Measurements from ENCODE around the gene AGBL3. TPM values are rescaled to one million over a fixed set of nuclear protein-coding genes. Genes with fewer than 3 reads are reported as not detected.

AGBL3 gene
- polyA plus RNA-seq: 1.3 TPM

DNA sequence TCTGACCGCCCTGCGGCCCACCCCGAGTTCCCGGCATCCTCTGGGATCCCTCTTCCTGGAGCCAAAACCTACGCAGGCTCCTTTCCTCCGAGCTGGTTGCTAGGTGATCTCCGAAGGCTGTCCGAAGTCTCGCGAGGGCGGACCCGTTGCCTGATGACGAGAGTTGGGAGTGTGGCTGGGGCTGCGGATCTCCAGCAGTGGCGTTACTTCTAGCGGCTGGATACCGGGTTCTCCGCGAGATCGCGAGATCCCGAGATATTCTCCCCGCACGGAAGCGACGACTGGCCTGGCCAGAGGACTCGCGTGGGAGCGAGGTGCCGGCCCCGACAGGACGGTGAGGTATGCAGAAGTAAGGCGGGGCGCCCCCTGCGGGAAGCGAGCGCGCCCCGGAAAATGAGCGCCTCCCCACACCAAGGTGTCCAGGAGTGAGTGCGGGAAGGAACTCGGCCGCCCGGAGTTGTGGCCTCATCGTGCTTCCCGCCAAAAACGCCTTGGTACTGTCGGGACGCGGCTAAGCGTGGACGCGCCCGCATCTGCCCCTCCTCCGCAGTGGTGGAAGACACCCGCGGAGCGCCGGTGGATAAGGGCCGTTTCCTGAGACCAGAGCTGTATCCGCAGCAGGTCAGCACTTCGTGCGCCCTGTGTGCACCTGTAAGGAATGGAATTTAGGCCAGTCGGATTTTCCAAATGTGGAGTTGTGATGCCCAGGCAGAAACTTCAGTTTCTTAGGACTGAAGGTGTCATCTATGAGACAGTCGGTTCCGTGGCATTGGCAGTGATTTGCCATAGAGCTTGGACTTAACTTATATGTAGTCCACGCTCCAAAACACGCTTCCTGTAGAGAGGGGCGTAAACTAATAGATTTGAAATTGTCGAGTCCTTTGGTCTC, at the start of gene AGBL3:
Gene AGBL3 (plus strand): TSS at position 146 of the 889 bp plus-strand sequence. CDS start 1,426 bp downstream, outside the sequence.
- Mint-ChIP-seq H3K27me3 (no peaks in the 10 kb centered on the region), H3K9me3 (no peaks in the 10 kb centered on the region), H3K4me3 (peak within 1 kb of the TSS; percentile 95 to 99 (median 97)), H3K27ac (peak within 1 kb of the TSS; percentile 83 to 99 (median 96)), H3K4me1 (peaks cover 18 to 22% (median 20%) of the 10 kb centered on the region in 3 donors), H3K36me3 (peaks cover 1% of the 10 kb centered on the region)

DNA sequence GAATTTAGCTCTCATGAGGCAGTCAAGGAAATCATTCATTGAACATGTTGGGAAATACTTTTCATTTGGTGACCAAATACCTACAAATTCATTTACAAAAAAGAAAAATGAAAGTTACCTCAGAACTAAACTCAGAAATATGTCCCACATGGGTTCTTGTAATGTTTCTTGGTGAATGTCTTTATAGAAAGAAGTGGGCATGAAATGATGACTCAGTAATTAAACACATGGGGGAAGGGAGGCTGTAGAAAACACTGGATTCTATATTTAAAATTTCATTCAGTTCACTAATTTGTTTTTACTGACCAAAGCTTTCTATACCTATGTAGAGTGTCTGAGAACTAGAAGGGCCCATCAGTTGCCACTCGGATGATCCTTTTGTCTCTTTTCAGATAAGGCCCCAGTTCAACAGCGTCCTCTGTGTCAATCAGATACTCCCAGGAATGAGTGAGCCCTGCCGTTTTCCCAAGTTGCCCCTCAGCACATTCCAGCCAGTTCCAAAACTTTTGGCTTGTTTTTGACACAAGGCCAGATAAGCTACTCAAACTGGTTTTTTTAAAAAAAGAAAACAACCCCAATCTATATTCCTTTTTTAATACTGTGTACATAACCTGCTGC, 49.3 kb upstream of the AGBL3 start:
- Mint-ChIP-seq H3K27ac (no peak overlapping the region), H3K36me3 (peaks cover 2% of the 10 kb centered on the region), H3K4me1 (peaks cover 12 to 25% (median 13%) of the 10 kb centered on the region in 3 donors), H3K4me3 (peak overlapping the region in 1 of 4 donors; percentile 23), H3K27me3 (peaks cover 3% of the 10 kb centered on the region), H3K9me3 (peaks cover 0 to 3% (median 0%) of the 10 kb centered on the region in 3 donors)

DNA sequence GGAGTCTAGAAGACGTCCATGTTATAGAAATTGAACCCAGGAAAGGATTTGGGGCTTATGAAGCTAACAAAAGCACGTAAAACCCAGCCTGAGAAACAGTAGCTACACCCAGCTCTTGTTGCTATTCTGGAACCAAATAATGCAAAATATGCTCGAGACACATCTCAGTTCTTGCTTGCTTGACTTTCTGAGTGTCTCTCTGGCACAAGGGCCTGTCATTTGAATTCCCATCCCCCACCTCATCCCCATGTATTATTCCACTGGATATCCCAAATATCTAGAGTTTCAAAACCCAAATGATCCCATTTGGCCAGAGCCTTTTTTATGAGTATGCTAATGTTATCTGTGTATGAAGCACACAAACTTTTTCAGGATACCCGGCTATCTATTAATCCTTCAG, 48.2 kb upstream of the AGBL3 start:
- H3K27me3 Mint-ChIP-seq: peaks cover 2% of the 10 kb centered on the region
- H3K36me3 Mint-ChIP-seq: peaks cover 2% of the 10 kb centered on the region
- peaks cover 2 to 14% (median 6%) of the 10 kb centered on the region in 3 donors for H3K4me1 Mint-ChIP-seq
- H3K27ac Mint-ChIP-seq: no peak overlapping the region
- H3K4me3 Mint-ChIP-seq: no peak overlapping the region
- H3K9me3 Mint-ChIP-seq: no peaks in the 10 kb centered on the region

DNA sequence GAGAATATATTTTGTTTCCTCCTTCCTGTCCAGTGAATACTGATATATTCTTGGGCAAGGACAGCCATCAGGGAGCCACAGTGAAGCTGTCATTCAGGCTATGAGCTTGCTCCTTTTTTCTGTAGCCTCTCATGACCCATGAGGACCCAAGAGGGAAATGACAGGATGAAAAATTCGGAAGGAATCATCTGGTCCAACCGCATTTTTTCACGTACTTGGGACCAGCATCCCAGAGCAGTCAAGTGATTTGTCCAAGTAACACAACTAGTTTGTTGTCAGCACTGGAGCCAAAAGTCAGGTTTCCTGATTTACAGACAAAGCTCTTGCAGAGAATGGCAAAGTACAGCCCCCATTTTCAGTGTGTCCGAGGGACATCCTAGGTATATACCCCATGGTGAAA, 47.2 kb upstream of the AGBL3 start:
- H3K9me3 Mint-ChIP-seq: no peaks in the 10 kb centered on the region
- H3K4me1 Mint-ChIP-seq: peaks cover 0 to 8% (median 0%) of the 10 kb centered on the region in 3 donors
- H3K27me3 Mint-ChIP-seq: no peaks in the 10 kb centered on the region
- H3K36me3 Mint-ChIP-seq: peaks cover 3% of the 10 kb centered on the region
- no peak overlapping the region for H3K27ac Mint-ChIP-seq
- no peak overlapping the region for H3K4me3 Mint-ChIP-seq

DNA sequence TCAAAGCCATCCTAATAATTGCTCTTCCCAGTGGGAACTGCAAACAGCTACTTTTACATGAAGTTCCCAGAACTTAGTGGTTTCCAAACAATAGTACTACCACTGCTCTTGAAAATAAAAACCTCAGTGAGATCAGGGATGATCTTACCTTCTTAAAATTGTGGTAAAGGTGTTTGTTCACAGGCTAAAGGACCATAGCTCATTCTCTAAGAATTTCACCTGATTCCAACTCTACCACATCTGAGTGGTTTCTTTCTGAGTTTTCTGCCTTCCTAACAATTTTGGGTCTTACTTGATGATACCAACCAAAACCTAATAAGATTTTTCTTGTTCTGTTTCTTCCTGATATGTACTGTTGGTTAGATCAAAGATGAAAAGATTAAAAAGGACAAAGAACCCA, 45.6 kb upstream of the AGBL3 start:
- H3K27ac Mint-ChIP-seq: no peak overlapping the region
- no peaks in the 10 kb centered on the region for H3K9me3 Mint-ChIP-seq
- peaks cover 3% of the 10 kb centered on the region for H3K36me3 Mint-ChIP-seq
- H3K4me3 Mint-ChIP-seq: no peak overlapping the region
- no peaks in the 10 kb centered on the region for H3K27me3 Mint-ChIP-seq
- H3K4me1 Mint-ChIP-seq: peaks cover 0 to 6% (median 0%) of the 10 kb centered on the region in 3 donors

DNA sequence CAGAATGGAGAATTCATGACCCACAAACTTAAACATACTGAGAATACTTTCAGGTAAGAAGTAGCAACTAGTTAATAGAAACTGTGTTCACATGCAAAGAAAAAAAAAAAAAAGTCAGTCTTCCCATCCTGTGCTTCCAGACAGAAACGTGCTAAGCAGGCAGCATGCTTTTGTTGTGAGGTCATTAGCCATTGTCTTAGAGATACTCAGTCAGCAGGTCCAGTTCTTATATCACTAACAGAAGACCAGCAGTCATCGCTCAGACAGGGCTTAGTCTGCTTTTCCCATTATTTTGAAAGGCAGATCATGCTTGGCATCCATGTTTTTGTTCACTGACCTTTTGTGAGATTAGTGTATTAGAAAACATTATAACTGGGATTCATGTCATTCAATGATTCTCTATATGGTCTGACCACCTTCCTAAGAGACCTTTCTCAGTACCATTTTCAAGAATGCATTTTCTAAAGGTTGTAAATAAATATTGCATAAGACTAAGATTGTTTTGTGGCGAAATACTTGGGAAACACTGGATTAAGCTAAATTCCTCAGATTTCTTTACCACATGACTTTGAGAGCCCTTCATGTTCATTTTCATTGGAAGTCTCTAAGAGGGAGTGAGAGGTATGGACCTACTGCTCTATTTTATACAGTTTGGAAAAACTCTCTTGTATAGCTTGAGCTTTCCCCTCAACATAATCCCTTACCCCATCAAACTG, 45.0 kb upstream of the AGBL3 start:
- H3K27ac Mint-ChIP-seq: no peak overlapping the region
- H3K36me3 Mint-ChIP-seq: peaks cover 3% of the 10 kb centered on the region
- no peaks in the 10 kb centered on the region for H3K9me3 Mint-ChIP-seq
- H3K4me1 Mint-ChIP-seq: peaks cover 0 to 7% (median 0%) of the 10 kb centered on the region in 3 donors
- H3K4me3 Mint-ChIP-seq: no peak overlapping the region
- H3K27me3 Mint-ChIP-seq: no peaks in the 10 kb centered on the region

DNA sequence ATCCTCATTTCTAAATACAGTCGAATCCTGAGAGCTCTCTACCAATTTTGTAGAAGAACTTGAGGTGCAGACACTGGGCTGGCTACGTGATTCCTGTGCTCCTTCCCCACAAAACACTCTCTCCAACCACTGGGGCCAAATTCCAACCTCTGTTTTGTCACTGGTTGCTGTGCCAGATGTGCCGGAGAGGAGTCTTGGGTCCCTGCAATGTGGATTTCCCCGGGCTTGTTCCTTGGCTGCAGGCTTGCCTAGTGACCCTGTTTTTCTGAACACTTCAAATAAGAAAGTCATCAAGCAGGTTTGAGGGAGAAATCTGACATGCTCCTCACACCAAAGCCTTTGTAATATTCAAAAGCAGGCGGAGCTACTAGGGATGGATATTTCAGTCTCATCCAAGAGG, 44.4 kb upstream of the AGBL3 start:
- H3K9me3 Mint-ChIP-seq: no peaks in the 10 kb centered on the region
- peaks cover 3% of the 10 kb centered on the region for H3K36me3 Mint-ChIP-seq
- H3K4me3 Mint-ChIP-seq: no peak overlapping the region
- H3K4me1 Mint-ChIP-seq: peaks cover 0 to 7% (median 0%) of the 10 kb centered on the region in 3 donors
- no peak overlapping the region for H3K27ac Mint-ChIP-seq
- no peaks in the 10 kb centered on the region for H3K27me3 Mint-ChIP-seq

DNA sequence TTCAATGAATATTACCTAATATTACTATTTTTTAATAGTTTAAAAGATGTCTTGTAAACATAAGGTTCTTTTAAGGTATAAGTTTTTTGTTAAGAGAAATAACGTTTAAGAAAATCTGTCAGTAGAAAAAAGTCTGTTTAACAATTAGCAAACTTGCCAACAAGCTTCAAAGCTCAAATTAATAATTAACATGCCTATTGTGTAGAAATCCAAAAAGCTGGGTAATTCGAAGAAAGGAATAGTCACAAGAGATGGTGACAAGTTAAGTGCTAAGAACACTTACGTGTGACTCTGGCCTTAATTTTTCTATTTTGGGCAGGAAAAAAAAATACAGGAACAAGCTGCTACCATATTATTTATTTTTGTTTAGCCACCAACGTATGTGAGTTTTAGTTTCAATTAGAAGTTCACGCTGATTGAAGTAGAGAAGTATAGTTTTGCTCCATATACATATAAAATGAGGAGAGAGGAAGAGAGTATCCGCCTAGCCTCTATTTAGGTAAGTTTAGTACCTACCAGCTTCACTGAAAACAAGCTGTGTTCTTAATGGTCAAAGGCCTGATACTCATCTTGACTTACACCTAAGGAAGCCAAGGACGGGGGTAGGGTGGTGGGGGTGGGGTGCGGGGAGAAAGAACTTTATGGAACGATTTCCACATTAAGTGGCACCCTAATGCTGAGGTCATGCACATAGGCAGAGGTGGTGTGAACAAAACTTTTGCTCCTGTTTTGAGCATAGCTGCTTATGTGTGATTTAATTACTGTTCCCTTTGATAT, 43.4 kb upstream of the AGBL3 start:
- peaks cover 3% of the 10 kb centered on the region for H3K36me3 Mint-ChIP-seq
- no peak overlapping the region for H3K27ac Mint-ChIP-seq
- H3K27me3 Mint-ChIP-seq: no peaks in the 10 kb centered on the region
- no peak overlapping the region for H3K4me3 Mint-ChIP-seq
- peaks cover 0 to 4% (median 0%) of the 10 kb centered on the region in 3 donors for H3K4me1 Mint-ChIP-seq
- no peaks in the 10 kb centered on the region for H3K9me3 Mint-ChIP-seq

DNA sequence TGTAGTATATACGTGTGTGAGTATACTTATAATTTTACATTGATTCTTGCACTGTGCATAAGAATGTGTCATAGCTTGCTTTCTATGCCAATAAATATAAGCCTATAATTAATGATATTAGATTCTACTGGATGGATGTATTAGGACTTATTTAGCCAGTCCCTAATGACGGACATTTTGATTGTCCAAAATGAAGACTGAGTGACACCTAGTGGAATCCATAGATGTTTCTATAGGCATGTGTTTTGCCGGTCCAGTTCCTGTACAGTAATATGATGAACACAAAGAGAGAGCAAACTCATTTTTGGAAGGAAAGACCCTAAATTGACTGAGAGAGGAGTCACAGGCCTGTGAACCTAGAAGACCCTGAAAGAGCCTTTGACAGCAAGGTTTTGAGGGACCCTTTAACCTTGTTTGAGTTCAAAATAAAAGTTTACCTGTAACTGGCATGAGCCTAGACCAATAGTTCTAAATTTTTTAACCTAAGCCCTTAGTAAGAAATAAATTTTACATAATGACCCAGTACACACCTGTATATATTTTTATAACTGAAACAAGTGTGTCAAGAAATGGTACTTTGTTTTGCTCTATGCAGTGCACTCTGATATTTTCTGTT, 42.4 kb upstream of the AGBL3 start:
- H3K27ac Mint-ChIP-seq: no peak overlapping the region
- no peaks in the 10 kb centered on the region for H3K9me3 Mint-ChIP-seq
- peaks cover 3% of the 10 kb centered on the region for H3K36me3 Mint-ChIP-seq
- peaks cover 0 to 3% (median 0%) of the 10 kb centered on the region in 3 donors for H3K4me1 Mint-ChIP-seq
- no peaks in the 10 kb centered on the region for H3K27me3 Mint-ChIP-seq
- H3K4me3 Mint-ChIP-seq: no peak overlapping the region

DNA sequence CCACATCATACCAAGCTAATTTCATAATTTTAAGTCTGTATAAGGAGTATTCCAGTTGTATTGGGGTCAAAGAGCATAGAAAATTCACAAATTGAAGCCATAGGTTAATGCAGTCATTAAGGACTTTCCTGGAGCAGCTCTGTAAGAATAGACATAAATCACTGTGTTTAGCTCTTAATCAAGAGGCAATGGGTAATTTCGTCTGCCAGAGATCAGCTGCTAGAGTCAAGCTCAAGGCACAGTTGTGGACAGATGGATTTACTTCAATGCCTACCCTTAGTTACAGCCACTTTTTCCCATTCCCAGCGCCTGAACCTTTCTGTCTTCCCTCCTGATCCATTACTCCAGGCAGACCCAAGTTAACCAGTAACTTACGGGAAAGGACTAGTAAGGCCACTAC, 40.6 kb upstream of the AGBL3 start:
- H3K27ac Mint-ChIP-seq: no peak overlapping the region
- no peaks in the 10 kb centered on the region for H3K9me3 Mint-ChIP-seq
- no peak overlapping the region for H3K4me3 Mint-ChIP-seq
- peaks cover 6% of the 10 kb centered on the region for H3K36me3 Mint-ChIP-seq
- no peaks in the 10 kb centered on the region for H3K27me3 Mint-ChIP-seq
- H3K4me1 Mint-ChIP-seq: peaks cover 0 to 3% (median 0%) of the 10 kb centered on the region in 3 donors

DNA sequence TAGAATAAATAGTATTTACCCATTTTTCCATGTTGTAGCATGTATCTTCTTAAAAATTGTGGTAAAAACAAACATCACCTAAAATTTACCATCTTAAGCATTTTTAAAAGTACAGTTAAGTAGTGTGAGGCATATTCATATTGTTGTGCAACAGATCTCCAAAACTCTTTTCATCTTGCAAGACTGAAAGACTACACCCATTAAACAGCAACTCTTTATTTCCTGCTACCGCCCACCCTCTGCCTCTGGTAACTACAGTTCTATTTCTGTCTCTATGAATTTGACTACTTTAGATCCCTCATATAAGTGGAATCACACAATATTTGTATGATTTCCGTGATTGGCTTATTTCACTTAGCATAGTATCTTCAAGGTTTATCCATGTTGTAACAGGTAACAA, 40.0 kb upstream of the AGBL3 start:
- H3K27me3 Mint-ChIP-seq: no peaks in the 10 kb centered on the region
- no peak overlapping the region for H3K27ac Mint-ChIP-seq
- no peak overlapping the region for H3K4me3 Mint-ChIP-seq
- H3K36me3 Mint-ChIP-seq: peaks cover 7% of the 10 kb centered on the region
- H3K4me1 Mint-ChIP-seq: peaks cover 0 to 3% (median 0%) of the 10 kb centered on the region in 3 donors
- H3K9me3 Mint-ChIP-seq: no peaks in the 10 kb centered on the region

DNA sequence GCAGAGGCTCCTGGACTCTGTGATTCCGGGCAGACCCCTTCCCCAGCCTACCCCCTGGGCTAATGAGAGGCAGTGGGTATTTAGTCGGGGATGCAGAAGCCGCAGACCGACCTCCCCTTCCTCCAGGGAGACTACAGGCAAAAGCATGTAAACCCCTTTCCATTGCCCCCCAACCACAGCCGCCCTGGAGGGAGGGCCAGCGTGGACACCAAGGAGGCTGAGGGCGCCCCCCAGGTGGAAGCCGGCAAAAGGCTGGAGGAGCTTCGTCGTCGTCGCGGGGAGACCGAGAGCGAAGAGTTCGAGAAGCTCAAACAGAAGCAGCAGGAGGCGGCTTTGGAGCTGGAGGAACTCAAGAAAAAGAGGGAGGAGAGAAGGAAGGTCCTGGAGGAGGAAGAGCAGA, 39.0 kb upstream of the AGBL3 start:
- Mint-ChIP-seq H3K4me3 (no peak overlapping the region), H3K4me1 (peaks cover 0 to 3% (median 0%) of the 10 kb centered on the region in 3 donors), H3K27me3 (no peaks in the 10 kb centered on the region), H3K27ac (no peak overlapping the region), H3K36me3 (peaks cover 7% of the 10 kb centered on the region), H3K9me3 (no peaks in the 10 kb centered on the region)

DNA sequence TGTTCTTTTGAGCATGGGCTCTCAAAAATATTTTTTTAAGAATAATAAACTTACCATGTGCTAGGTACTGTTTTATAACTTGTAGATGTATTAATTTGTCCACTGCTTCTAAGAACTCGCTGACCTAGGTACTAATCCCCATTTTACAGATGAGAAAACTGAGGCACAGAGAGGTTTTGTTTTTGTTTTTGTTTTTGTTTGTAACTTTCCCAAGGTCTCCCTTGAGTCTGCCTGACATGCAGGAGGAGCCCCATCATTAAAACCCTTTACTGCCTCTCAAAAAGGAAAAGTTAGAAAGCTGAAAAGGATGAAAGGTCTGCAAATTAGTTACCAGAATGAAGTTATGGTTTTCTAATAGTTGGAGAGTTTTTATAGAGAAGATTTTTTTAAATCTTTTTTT, 38.5 kb upstream of the AGBL3 start:
- Mint-ChIP-seq H3K27ac (no peak overlapping the region), H3K4me1 (peaks cover 0 to 3% (median 0%) of the 10 kb centered on the region in 3 donors), H3K27me3 (no peaks in the 10 kb centered on the region), H3K9me3 (no peaks in the 10 kb centered on the region), H3K4me3 (no peak overlapping the region), H3K36me3 (peaks cover 7% of the 10 kb centered on the region)

DNA sequence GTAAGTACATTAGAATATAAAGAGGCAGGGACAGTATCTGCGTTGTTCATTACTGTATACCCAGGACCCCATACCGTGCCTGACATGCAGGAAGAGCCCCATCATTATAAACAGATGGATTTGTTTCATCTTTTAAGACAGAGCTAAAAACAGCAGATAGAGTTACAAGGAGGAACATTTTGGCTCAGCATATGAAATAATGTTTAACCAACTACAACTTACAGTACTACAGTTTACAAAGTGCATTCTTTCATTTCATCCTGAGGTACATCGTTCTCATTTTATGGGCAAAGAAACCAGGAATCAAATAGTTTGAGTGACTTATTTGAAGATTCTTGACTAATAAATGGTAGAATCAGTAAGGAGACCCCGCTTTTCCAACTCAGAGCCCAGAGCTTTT, 38.1 kb upstream of the AGBL3 start:
- no peak overlapping the region for H3K4me3 Mint-ChIP-seq

More for the DNA sequence above, 38.1 kb upstream of the AGBL3 start:
- peaks cover 7% of the 10 kb centered on the region for H3K36me3 Mint-ChIP-seq
- no peaks in the 10 kb centered on the region for H3K9me3 Mint-ChIP-seq
- peaks cover 0 to 3% (median 0%) of the 10 kb centered on the region in 3 donors for H3K4me1 Mint-ChIP-seq
- no peaks in the 10 kb centered on the region for H3K27me3 Mint-ChIP-seq
- no peak overlapping the region for H3K27ac Mint-ChIP-seq
